ENCODE data around the gene CHSY1.

CHSY1 gene

GRCh38 chr15:101181349-101181748, 70.5 kb downstream of the CHSY1 start:
- no peak for DNase-seq
- intact Hi-C loops (cut with DNase I), result no loop called here

GRCh38 chr15:101180620-101181307, 71.1 kb downstream of the CHSY1 start:
- DNase-seq, result no peak
- intact Hi-C loops (cut with DNase I), result no loop called here

- peak in 1 of 42 donors; percentile 3 for DNase-seq
- intact Hi-C loops (cut with DNase I), result no loop called here
These were observed 72.3 kb downstream of the CHSY1 start for GRCh38 chr15:101179341-101180153.

- no peak for DNase-seq
- intact Hi-C loops (cut with DNase I), result no loop called here
These were observed 72.9 kb downstream of the CHSY1 start for GRCh38 chr15:101178931-101179330.

- peak in 1 of 42 donors; percentile 6 for DNase-seq
- intact Hi-C loops (cut with DNase I), result no loop called here
These were observed 73.4 kb downstream of the CHSY1 start for GRCh38 chr15:101178479-101178878.

- DNase-seq, result no peak
- intact Hi-C loops (cut with DNase I), result no loop called here
These were observed 74.0 kb downstream of the CHSY1 start for GRCh38 chr15:101177866-101178265.

GRCh38 chr15:101176625-101177024, 75.2 kb downstream of the CHSY1 start:
- peak in 2 of 42 donors; percentile 11 to 23 for DNase-seq
- intact Hi-C loops (cut with DNase I), result no loop called here

GRCh38 chr15:101175401-101175800, 76.4 kb downstream of the CHSY1 start:
- DNase-seq, result peak in 6 of 42 donors; percentile 16 to 43 (median 28)
- intact Hi-C loops (cut with DNase I), result no loop called here

GRCh38 chr15:101174152-101174920, 77.5 kb downstream of the CHSY1 start:
- intact Hi-C loops (cut with DNase I), result no loop called here
- peak in 2 of 42 donors; percentile 11 to 25 for DNase-seq

- DNase-seq, result peak in 2 of 42 donors; percentile 9 to 12
- intact Hi-C loops (cut with DNase I), result no loop called here
These were observed 78.4 kb downstream of the CHSY1 start for GRCh38 chr15:101173233-101174119.

- intact Hi-C loops (cut with DNase I), result no loop called here
- DNase-seq, result peak in 2 of 42 donors; percentile 5 to 8
These were observed 79.3 kb downstream of the CHSY1 start for GRCh38 chr15:101172501-101173071.

GRCh38 chr15:101171954-101172353, 79.9 kb downstream of the CHSY1 start:
- intact Hi-C loops (cut with DNase I), result no loop called here
- peak in 1 of 42 donors; percentile 4 for DNase-seq

GRCh38 chr15:101170568-101171350, 81.1 kb downstream of the CHSY1 start:
- intact Hi-C loops (cut with DNase I), result no loop called here
- DNase-seq, result peak in 1 of 42 donors; percentile 5

GRCh38 chr15:101169495-101170071, 82.3 kb downstream of the CHSY1 start:
- intact Hi-C loops (cut with DNase I), result no loop called here
- no peak for DNase-seq

GRCh38 chr15:101168898-101169494, 82.9 kb downstream of the CHSY1 start:
- intact Hi-C loops (cut with DNase I), result no loop called here
- no peak for DNase-seq

GRCh38 chr15:101168463-101168824, 83.4 kb downstream of the CHSY1 start:
- DNase-seq, result peak in 22 of 42 donors; percentile 12 to 62 (median 40)
- intact Hi-C loops (cut with DNase I), result no loop called here
